Activated CD8-positive, alpha-beta memory T cell treated with anti-CD3 and anti-CD28 coated beads, Interleukin-2, amount 10 ng/mL, durations not matched to agents 7 days and 5 days (primary cell): ENCODE data around the gene CENPQ. TPM values are rescaled to one million over a fixed set of nuclear protein-coding genes. Genes with fewer than 3 reads are reported as not detected.

ENCODE experiments used
- ATAC-seq: fragments of 150-1000 bp; cut with Tn5 transposase; one replicate; pipeline ENCODE4 v1.10.0; 2021; ENCODE audit warnings: moderate library complexity
- CTCF ChIA-PET: fragments of 350-600 bp; sonication (Branson Sonifier 250); formaldehyde crosslinking; loops from one replicate; lab custom pipeline; 2021; ENCODE audit warnings: antibody characterized with exemption; lab: Charles Lee
- DNase-seq: peaks from one replicate; pipeline ENCODE4 v3.0.0-alpha.2; 2020
- H3K27ac Mint-ChIP-seq: one replicate; pipeline ENCODE4 v1.8.0; 2021; ENCODE audit warnings: mild to moderate bottlenecking, mixed read lengths
- H3K27me3 Mint-ChIP-seq: one replicate; pipeline ENCODE4 v1.8.0; 2021; ENCODE audit warnings: mixed read lengths
- H3K36me3 Mint-ChIP-seq: one replicate; pipeline ENCODE4 v1.8.0; 2021; ENCODE audit warnings: mild to moderate bottlenecking, mixed read lengths
- H3K4me1 Mint-ChIP-seq: one replicate; pipeline ENCODE4 v1.8.0; 2021; ENCODE audit warnings: mixed read lengths
- H3K4me3 Mint-ChIP-seq: one replicate; pipeline ENCODE4 v1.8.0; 2021; ENCODE audit warnings: mild to moderate bottlenecking, moderate library complexity, mixed read lengths
- H3K9me3 Mint-ChIP-seq: one replicate; pipeline ENCODE4 v1.8.0; 2022; ENCODE audit warnings: low read depth, mixed read lengths
- total RNA-seq, 2 experiments: library from RNA; stranded (reverse); gene quantifications; one replicate each; pipeline ENCODE4 v1.2.3, GENCODE V29; 2021

CENPQ gene
- total RNA-seq, 2 experiments from 2014 or later, result 17.8 to 18.0 TPM

DNA sequence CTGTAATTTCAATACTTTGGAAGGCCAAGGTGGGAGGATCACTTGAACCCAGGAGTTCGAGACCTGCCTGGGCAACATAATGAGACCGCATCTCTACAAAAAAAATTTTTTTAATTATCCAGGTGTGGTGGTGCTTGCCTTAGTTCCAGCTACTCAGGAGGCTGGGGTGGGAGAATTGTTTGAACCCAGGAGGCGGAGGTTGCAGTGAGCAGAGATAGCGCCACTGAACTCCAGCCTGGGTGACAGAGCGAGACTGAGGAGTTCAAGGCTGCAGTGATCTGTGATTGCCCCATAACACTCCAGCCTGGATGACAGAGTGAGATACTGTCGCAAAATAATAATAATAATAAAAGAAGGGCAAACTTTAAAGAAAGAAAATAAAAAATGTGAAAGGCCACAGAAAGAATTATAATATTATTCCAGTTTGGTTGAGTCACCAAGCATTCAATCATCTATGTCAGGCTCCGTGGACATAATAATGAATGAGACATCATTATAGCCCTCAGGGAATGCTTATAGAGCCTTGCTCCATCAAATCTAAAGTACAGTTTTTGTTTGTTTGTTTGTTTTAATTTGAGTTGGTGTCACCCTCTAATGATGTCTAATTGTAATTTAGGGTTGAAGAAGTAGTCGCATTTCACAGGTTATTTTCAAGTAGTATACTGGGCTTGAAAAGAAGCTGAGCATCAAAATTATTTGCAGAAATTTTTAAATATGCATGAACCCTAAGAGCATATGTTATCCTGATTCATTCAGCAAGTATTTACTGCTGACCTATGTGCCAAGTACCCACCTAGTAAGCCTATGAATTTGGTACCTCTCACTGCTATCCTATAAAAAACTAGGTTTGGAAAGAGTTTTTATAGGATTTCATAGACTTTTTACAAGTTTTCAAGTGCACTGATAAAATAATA is 51.7 kb downstream of the CENPQ start:
- ATAC-seq (no peak), DNase-seq (no peak)
- Mint-ChIP-seq H3K9me3 (no peaks in the 10 kb centered on the region), H3K27me3 (peaks cover 21% of the 10 kb centered on the region), H3K36me3 (no peaks in the 10 kb centered on the region), H3K4me3 (no peak overlapping the region), H3K4me1 (no peaks in the 10 kb centered on the region), H3K27ac (no peak overlapping the region)
- CTCF ChIA-PET, result no interaction called here

- Mint-ChIP-seq H3K27ac (no peak overlapping the region), H3K4me3 (no peak overlapping the region), H3K27me3 (peaks cover 21% of the 10 kb centered on the region), H3K36me3 (no peaks in the 10 kb centered on the region), H3K9me3 (no peaks in the 10 kb centered on the region), H3K4me1 (no peaks in the 10 kb centered on the region)
- CTCF ChIA-PET, result no interaction called here
- DNase-seq (no peak), ATAC-seq (no peak)
Observed at GRCh38 chr6:49515485-49516146, 52.4 kb downstream of the CENPQ start.

DNA sequence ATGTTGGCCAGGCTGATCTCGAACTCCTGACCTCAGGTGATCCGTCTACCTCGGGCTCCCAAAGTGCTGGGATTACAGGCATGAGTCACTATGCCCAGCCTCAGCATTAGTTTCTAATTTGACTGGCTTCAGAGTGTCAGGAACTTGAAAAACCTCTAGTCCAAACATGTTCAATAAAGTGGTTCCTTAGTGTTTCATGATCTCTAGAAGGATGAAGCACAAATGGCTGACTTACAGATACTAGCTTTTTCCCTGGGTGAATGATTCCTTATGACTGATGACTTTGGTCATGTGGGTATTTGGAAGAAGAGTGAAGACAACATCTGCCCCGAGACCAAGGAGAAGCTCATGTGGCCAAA is 53.0 kb downstream of the CENPQ start:
- Mint-ChIP-seq H3K9me3 (no peaks in the 10 kb centered on the region), H3K27me3 (peaks cover 21% of the 10 kb centered on the region), H3K4me3 (no peak overlapping the region), H3K36me3 (no peaks in the 10 kb centered on the region), H3K27ac (no peak overlapping the region), H3K4me1 (no peaks in the 10 kb centered on the region)
- ATAC-seq (no peak), DNase-seq (no peak)
- CTCF ChIA-PET, result no interaction called here

DNA sequence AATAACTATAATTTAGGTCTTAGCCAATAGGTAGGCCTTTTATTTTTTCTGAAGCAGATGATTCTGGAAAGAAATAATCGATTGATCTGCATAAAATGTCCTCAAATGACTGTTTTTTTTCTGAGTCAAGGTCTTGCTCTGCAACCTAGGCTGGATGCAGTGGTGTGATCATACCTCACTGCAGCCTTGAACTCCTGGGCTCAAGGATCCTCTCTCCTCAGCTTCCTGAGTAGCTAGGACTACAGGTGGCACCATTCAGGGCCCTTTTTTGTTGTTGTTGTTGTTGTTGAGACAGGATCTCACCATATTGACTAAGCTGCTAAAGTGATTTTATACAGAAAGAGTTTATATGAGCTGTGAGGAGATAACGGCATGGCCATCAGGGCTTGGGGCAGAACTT is 54.7 kb downstream of the CENPQ start:
- no peak for DNase-seq
- H3K27ac Mint-ChIP-seq, result no peak overlapping the region
- ATAC-seq, result no peak
- no peaks in the 10 kb centered on the region for H3K4me1 Mint-ChIP-seq
- peaks cover 13% of the 10 kb centered on the region for H3K27me3 Mint-ChIP-seq
- H3K9me3 Mint-ChIP-seq, result no peaks in the 10 kb centered on the region
- CTCF ChIA-PET, result interaction anchor here (3.2 kb wide), 1 partner anchor 14 kb away, joined by 11 read pairs; no protein-coding TSS in a partner anchor
- no peaks in the 10 kb centered on the region for H3K36me3 Mint-ChIP-seq
- no peak overlapping the region for H3K4me3 Mint-ChIP-seq

DNA sequence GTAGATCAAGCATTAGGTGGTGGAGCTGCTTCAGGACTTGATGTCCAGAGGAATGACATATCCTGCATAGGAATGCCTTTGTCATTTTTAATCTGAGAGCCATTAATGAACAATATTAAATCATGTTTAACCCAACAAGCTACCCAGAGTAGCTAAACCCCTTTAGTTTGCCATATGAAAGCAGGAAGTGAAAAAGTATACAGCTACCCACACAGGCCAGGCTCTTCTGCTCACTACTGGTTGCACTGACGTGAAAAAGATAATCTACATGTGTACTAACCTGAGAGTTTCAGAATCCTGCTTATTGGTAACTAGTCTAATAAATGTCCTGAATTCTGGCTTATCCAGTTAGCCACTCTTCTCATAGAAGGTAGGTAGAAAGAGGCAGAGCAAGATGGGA is 56.5 kb downstream of the CENPQ start:
- CTCF ChIA-PET, result interaction anchor here (1.5 to 3.2 kb wide), 2 partner anchors 12 kb away, joined by 4 to 11 read pairs; no protein-coding TSS in a partner anchor
- Mint-ChIP-seq H3K4me3 (no peak overlapping the region), H3K4me1 (no peaks in the 10 kb centered on the region), H3K36me3 (no peaks in the 10 kb centered on the region), H3K9me3 (no peaks in the 10 kb centered on the region), H3K27me3 (peaks cover 3% of the 10 kb centered on the region), H3K27ac (no peak overlapping the region)
- no peak for DNase-seq
- no peak for ATAC-seq

DNA sequence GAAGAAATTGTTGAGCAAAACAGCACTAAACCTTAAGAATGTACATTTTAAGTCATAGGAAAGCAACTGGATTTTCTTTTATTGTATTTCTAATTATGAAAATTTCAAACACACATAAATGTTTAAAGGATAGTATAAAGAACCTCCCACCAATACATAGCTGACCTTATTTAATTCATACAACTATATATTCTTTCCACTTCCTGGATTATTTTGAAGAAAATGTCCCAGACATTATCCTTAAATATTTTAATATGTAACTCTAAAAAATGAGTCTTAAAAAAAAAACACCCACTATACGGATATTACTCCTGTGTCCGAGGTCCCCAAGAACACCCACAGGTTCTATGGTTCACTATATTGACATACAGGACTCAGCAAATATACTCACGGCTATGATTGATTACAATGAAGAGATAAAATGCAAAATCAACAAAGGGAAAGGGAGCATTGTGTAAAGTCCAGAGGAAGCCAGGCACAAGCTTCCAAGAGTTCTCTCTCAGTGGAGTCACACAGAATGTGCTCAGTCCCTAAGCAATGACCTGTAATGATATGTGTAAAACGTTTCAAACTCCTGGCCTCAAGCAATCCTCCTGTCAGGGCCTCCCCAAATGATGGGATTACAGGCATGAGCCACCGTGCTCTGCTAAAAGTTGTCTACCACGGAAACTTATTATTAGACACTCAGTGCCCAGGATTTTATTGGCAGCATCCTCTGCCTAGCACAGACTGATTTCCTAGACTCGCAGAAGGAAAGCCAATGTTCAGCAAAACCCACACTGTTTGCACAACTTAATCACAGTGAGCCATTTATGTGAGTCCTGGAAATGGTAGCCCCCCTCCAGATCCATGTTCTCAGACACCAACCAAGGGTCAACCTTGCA is 59.8 kb downstream of the CENPQ start:
- CTCF ChIA-PET, result no interaction called here

GRCh38 chr6:49523901-49524300 is 60.7 kb downstream of the CENPQ start:
- Mint-ChIP-seq H3K9me3 (no peaks in the 10 kb centered on the region), H3K4me1 (no peaks in the 10 kb centered on the region), H3K36me3 (no peaks in the 10 kb centered on the region), H3K27me3 (no peaks in the 10 kb centered on the region), H3K27ac (no peak overlapping the region), H3K4me3 (no peak overlapping the region)
- ATAC-seq (no peak), DNase-seq (no peak)
- CTCF ChIA-PET, result no interaction called here

More for the DNA sequence above, 59.8 kb downstream of the CENPQ start:
- no peaks in the 10 kb centered on the region for H3K9me3 Mint-ChIP-seq
- H3K27ac Mint-ChIP-seq, result no peak overlapping the region
- DNase-seq (no peak), ATAC-seq (no peak)
- no peak overlapping the region for H3K4me3 Mint-ChIP-seq
- H3K27me3 Mint-ChIP-seq, result no peaks in the 10 kb centered on the region
- no peaks in the 10 kb centered on the region for H3K4me1 Mint-ChIP-seq
- no peaks in the 10 kb centered on the region for H3K36me3 Mint-ChIP-seq

DNA sequence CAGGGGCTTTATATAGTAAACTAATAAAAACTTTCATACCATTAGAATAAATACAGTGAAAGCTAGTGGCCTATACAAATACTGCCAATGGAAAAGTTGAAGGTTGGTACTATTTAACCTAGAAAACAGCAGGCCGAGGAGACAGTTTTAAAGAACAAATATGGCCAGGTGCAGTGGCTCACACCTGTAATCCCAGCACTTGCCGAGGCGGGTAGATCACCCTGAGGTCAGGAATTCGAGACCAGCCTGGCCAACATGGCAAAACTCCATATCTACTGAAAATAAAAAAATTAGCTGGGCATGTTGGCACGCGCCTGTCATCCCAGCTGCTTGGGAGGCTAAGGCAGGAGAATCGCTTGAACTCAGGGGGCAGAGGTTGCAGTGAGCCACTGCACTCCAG is 61.4 kb downstream of the CENPQ start:
- H3K9me3 Mint-ChIP-seq, result no peaks in the 10 kb centered on the region
- no peaks in the 10 kb centered on the region for H3K36me3 Mint-ChIP-seq
- H3K4me3 Mint-ChIP-seq, result no peak overlapping the region
- no peak overlapping the region for H3K27ac Mint-ChIP-seq
- no peaks in the 10 kb centered on the region for H3K4me1 Mint-ChIP-seq
- peaks cover under 1% of the 10 kb centered on the region for H3K27me3 Mint-ChIP-seq
- DNase-seq (no peak), ATAC-seq (no peak)
- CTCF ChIA-PET, result no interaction called here

GRCh38 chr6:49526598-49526997 is 63.4 kb downstream of the CENPQ start:
- ATAC-seq (no peak), DNase-seq (no peak)
- Mint-ChIP-seq H3K36me3 (no peaks in the 10 kb centered on the region), H3K4me3 (no peak overlapping the region), H3K4me1 (no peaks in the 10 kb centered on the region), H3K9me3 (no peaks in the 10 kb centered on the region), H3K27ac (no peak overlapping the region), H3K27me3 (peaks cover 9% of the 10 kb centered on the region)
- CTCF ChIA-PET, result no interaction called here

DNA sequence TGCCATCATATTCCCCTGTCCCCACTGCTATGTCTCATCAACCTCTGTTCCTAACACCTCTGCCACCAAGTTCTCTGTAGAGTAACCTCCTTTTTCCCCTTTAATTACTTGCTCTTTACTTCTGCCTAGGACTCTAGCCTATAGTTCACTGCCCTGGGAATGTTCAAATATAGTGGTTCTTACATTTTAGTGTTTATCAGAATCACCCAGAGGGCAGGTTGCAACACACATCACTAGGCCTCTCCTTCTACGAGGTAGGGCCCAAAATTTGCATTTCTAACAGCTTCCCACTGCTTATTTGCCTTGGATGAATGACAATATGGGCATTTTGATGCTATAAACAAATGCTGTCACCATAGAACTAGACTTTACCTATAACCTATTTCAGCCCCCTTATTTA is 64.2 kb downstream of the CENPQ start:
- ATAC-seq (no peak), DNase-seq (no peak)
- Mint-ChIP-seq H3K4me3 (no peak overlapping the region), H3K9me3 (no peaks in the 10 kb centered on the region), H3K27ac (no peak overlapping the region), H3K4me1 (peaks cover 2% of the 10 kb centered on the region), H3K27me3 (peaks cover 15% of the 10 kb centered on the region), H3K36me3 (no peaks in the 10 kb centered on the region)
- CTCF ChIA-PET, result no interaction called here

- Mint-ChIP-seq H3K4me1 (peaks cover 2% of the 10 kb centered on the region), H3K4me3 (no peak overlapping the region), H3K9me3 (no peaks in the 10 kb centered on the region), H3K27ac (no peak overlapping the region), H3K36me3 (no peaks in the 10 kb centered on the region), H3K27me3 (peaks cover 15% of the 10 kb centered on the region)
- no peak for ATAC-seq
- DNase-seq, result no peak
- CTCF ChIA-PET, result no interaction called here
Observed at GRCh38 chr6:49528571-49528970, 65.4 kb downstream of the CENPQ start.

GRCh38 chr6:49530141-49530776 is 67.1 kb downstream of the CENPQ start:
- Mint-ChIP-seq H3K36me3 (no peaks in the 10 kb centered on the region), H3K4me3 (no peak overlapping the region), H3K27me3 (peaks cover 15% of the 10 kb centered on the region), H3K27ac (no peak overlapping the region), H3K9me3 (no peaks in the 10 kb centered on the region), H3K4me1 (peaks cover 2% of the 10 kb centered on the region)
- CTCF ChIA-PET, result interaction anchor here (3.0 kb wide), 1 partner anchor 12 kb away, joined by 15 read pairs; no protein-coding TSS in a partner anchor
- ATAC-seq (no peak), DNase-seq (no peak)
